ENCODE measurements around the gene PIGO.

PIGO gene

GRCh38 chr9:35096035-35096849 lies at the start of gene PIGO:
Gene PIGO (minus strand): TSS chr9:35096591. CDS start chr9:35095565, 1,026 bp downstream.
- no peak for DNase-seq (ENCODE audit: low read depth)

- DNase-seq (ENCODE audit: low read depth) = no peak
Observed at GRCh38 chr9:35142037-35142436, 45.6 kb upstream of the PIGO start.

- no peak for DNase-seq (ENCODE audit: low read depth)
Observed at GRCh38 chr9:35140093-35140492, 43.7 kb upstream of the PIGO start.

GRCh38 chr9:35136866-35137265 lies 40.5 kb upstream of the PIGO start:
- no peak for DNase-seq (ENCODE audit: low read depth)

GRCh38 chr9:35135988-35136387 lies 39.6 kb upstream of the PIGO start:
- no peak for DNase-seq (ENCODE audit: low read depth)

GRCh38 chr9:35134920-35135319 lies 38.5 kb upstream of the PIGO start:
- DNase-seq (ENCODE audit: low read depth) = no peak

- no peak for DNase-seq (ENCODE audit: low read depth)
Observed at GRCh38 chr9:35116898-35117551, 20.6 kb upstream of the PIGO start.

- DNase-seq (ENCODE audit: low read depth) = no peak
Observed at GRCh38 chr9:35116539-35116897, 20.1 kb upstream of the PIGO start.

GRCh38 chr9:35115680-35116538 lies 19.5 kb upstream of the PIGO start, which contains the start of gene ATOSB:
Gene ATOSB (minus strand): TSS chr9:35115862. CDS start chr9:35108274, 7,588 bp downstream.
- peak; percentile 86 for DNase-seq (ENCODE audit: low read depth)

GRCh38 chr9:35114840-35115628 lies 18.6 kb upstream of the PIGO start:
- DNase-seq (ENCODE audit: low read depth) = no peak

- peak; percentile 91 for DNase-seq (ENCODE audit: low read depth)
Observed at GRCh38 chr9:35114113-35114839, 17.9 kb upstream of the PIGO start.

- DNase-seq (ENCODE audit: low read depth) = no peak
Observed at GRCh38 chr9:35112257-35113020, 16.0 kb upstream of the PIGO start.

GRCh38 chr9:35111001-35111933 lies 14.9 kb upstream of the PIGO start:
- DNase-seq (ENCODE audit: low read depth) = peak; percentile 97

GRCh38 chr9:35110327-35110761 lies 14.0 kb upstream of the PIGO start:
- no peak for DNase-seq (ENCODE audit: low read depth)

GRCh38 chr9:35108946-35109575 lies 12.7 kb upstream of the PIGO start:
- DNase-seq (ENCODE audit: low read depth) = no peak

GRCh38 chr9:35108461-35108860 lies 12.1 kb upstream of the PIGO start:
- no peak for DNase-seq (ENCODE audit: low read depth)

- DNase-seq (ENCODE audit: low read depth) = no peak
Observed at GRCh38 chr9:35107297-35108290, 11.2 kb upstream of the PIGO start.
